ENCODE data around the gene PLEKHA5. TPM values are rescaled to one million over a fixed set of nuclear protein-coding genes. Genes with fewer than 3 reads are reported as not detected.

The PLEKHA5 gene
- total RNA-seq, 4 donors from 2014 or later: 26.9 to 78.0 (median 39.6) TPM

DNA sequence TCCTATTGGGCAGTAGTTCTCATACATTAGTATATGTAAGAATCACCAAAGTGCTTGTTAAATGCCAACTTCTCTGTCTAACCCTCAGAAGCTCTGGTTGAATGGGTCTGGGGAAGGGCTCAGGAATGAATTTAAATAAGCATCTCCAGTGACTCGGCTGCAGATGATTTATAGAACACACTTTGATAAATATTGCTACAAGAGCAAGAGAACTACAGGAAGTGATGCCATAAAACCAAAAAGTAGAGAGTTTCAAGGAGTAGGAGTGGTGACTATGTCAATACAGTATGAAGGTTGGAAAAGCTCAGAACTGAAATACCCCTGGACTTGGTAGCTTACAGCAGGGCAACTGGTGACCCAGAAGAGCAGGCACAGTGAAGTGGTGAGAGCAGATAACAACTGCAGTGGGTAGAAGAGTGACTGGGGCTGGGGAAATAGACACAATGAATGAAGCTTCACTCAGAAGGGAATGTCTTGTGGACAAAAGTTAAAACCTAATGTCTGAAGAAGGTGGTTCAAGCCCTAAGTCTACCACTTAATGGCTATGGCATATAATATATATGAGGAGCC lies 8.0 kb upstream of the PLEKHA5 start:
- H3K36me3 ChIP-seq: no peaks in the 10 kb centered on the region
- no peak overlapping the region for H3K4me3 ChIP-seq
- in situ Hi-C loops (cut with MboI; ENCODE audit: low pct_ligation_motif_present in 1 of 4, low pct_unique_long_range_greater_than_20kb in 1 of 4, low sequenced_read_pairs in 3 of 4): no loop called here
- intact Hi-C loops (cut with DNase I; ENCODE audit: low total_unique reads): no loop called here
- DNase-seq: no peak
- no peaks in the 10 kb centered on the region for H3K4me1 ChIP-seq
- H3K27ac ChIP-seq: no peak overlapping the region
- H3K9me3 ChIP-seq: no peaks in the 10 kb centered on the region
- no peaks in the 10 kb centered on the region for H3K27me3 ChIP-seq
- WGBS, 2 donors (ENCODE audit: low coverage in 1 of 2): 50 to 52% methylated on average over 1 of the region's 1 CpG
- TF ChIP-seq POLR2A (IDR thresholded peaks at IDR 0.05): no peak
- TF ChIP-seq EP300 (IDR thresholded peaks at IDR 0.05; ENCODE audit: low read depth): no peak
- TF ChIP-seq POLR2AphosphoS5 (IDR thresholded peaks at IDR 0.05): no peak
- TF ChIP-seq, protein P1, sequence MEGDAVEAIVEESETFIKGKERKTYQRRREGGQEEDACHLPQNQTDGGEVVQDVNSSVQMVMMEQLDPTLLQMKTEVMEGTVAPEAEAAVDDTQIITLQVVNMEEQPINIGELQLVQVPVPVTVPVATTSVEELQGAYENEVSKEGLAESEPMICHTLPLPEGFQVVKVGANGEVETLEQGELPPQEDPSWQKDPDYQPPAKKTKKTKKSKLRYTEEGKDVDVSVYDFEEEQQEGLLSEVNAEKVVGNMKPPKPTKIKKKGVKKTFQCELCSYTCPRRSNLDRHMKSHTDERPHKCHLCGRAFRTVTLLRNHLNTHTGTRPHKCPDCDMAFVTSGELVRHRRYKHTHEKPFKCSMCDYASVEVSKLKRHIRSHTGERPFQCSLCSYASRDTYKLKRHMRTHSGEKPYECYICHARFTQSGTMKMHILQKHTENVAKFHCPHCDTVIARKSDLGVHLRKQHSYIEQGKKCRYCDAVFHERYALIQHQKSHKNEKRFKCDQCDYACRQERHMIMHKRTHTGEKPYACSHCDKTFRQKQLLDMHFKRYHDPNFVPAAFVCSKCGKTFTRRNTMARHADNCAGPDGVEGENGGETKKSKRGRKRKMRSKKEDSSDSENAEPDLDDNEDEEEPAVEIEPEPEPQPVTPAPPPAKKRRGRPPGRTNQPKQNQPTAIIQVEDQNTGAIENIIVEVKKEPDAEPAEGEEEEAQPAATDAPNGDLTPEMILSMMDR (IDR thresholded peaks at IDR 0.05): no peak

DNA sequence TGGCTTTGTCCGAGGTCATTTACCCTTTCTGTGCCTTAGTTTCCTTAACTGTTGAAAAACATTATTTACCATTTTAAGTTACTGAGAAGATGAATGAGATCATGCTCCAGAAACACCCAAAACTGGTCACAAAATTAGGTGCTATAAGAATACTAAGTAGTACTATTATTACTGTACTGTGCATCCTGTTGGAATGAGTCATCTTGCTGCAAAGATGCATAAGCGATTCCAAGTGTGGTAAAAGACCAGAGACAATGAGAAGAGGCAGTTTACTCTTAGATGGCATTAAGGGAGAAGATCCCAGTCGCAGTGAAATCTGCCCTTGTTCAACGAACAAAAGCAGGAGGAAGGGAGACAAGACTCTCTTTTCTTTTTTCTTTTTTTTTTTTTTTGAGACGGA lies 4.2 kb upstream of the PLEKHA5 start:
- intact Hi-C loops (cut with DNase I; ENCODE audit: low total_unique reads): no loop called here
- in situ Hi-C loops (cut with MboI; ENCODE audit: low pct_ligation_motif_present in 1 of 4, low pct_unique_long_range_greater_than_20kb in 1 of 4, low sequenced_read_pairs in 3 of 4): no loop called here
- no peaks in the 10 kb centered on the region for H3K36me3 ChIP-seq
- no peak overlapping the region for H3K4me3 ChIP-seq
- H3K9me3 ChIP-seq: peaks cover 0 to 6% of the 10 kb centered on the region in 2 donors
- TF ChIP-seq POLR2A (IDR thresholded peaks at IDR 0.05) (no peak), EP300 (IDR thresholded peaks at IDR 0.05; ENCODE audit: low read depth) (no peak), POLR2AphosphoS5 (IDR thresholded peaks at IDR 0.05) (no peak)
- WGBS, 2 donors (ENCODE audit: low coverage in 1 of 2): 82 to 84% methylated on average over 3 to 5 of the region's 5 CpGs
- H3K27me3 ChIP-seq: no peaks in the 10 kb centered on the region
- no peak overlapping the region for H3K27ac ChIP-seq
- H3K4me1 ChIP-seq: peaks cover 0 to 5% (median 0%) of the 10 kb centered on the region in 4 donors
- no peak for DNase-seq

DNA sequence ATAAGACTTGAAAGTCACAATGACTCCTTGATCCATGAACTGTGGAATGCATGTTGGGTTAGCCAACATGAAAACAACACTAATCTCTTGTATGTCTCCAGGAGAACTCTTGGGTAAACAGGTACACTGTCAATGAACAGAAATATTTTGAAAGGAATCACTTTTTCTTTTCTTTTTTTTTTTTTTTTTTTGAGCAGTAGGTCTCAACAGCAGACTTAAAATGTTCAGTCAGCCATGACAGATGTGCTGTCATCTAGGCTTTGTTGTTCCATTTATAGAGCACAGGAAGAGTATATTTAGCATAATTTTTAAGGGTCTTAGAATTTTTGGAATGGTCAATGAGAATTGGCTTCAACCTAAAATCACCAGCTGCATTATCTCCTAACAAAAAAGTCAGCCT lies 2.3 kb upstream of the PLEKHA5 start:
- no peak overlapping the region for H3K27ac ChIP-seq
- no peak for DNase-seq
- peaks cover 0 to 6% of the 10 kb centered on the region in 2 donors for H3K9me3 ChIP-seq
- no peaks in the 10 kb centered on the region for H3K36me3 ChIP-seq
- intact Hi-C loops (cut with DNase I; ENCODE audit: low total_unique reads): no loop called here
- in situ Hi-C loops (cut with MboI; ENCODE audit: low pct_ligation_motif_present in 1 of 4, low pct_unique_long_range_greater_than_20kb in 1 of 4, low sequenced_read_pairs in 3 of 4): no loop called here
- peaks cover 0 to 17% (median 9%) of the 10 kb centered on the region in 4 donors for H3K4me1 ChIP-seq
- H3K27me3 ChIP-seq: no peaks in the 10 kb centered on the region
- no peak overlapping the region for H3K4me3 ChIP-seq
- TF ChIP-seq POLR2A (IDR thresholded peaks at IDR 0.05): no peak
- TF ChIP-seq POLR2AphosphoS5 (IDR thresholded peaks at IDR 0.05): no peak
- no peak for TF ChIP-seq EP300 (IDR thresholded peaks at IDR 0.05; ENCODE audit: low read depth)
- TF ChIP-seq, protein P1 (IDR thresholded peaks at IDR 0.05): no peak

DNA sequence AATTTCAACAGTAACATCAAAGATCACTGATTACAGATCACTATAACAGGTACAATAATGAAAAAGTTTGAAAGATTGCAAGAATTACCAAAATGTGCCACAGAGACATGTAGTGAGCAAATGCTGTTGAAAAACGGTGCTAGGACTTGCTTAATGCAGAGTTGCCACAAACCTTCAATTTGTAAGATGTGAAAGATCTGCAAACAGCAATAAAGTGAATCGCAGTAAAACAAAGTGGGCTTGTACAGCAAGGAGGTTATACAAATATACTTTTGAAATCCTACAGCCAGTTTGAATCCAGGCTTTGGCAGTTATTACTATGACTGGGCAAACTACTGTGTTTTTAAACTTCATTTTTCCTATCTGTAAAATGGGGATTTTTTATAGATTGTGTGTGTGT lies 1.0 kb upstream of the PLEKHA5 start:
- H3K4me1 ChIP-seq: peaks cover 0 to 26% (median 11%) of the 10 kb centered on the region in 4 donors
- no peaks in the 10 kb centered on the region for H3K27me3 ChIP-seq
- intact Hi-C loops (cut with DNase I; ENCODE audit: low total_unique reads) (no loop called here), in situ Hi-C loops (cut with MboI; ENCODE audit: low pct_ligation_motif_present in 1 of 4, low pct_unique_long_range_greater_than_20kb in 1 of 4, low sequenced_read_pairs in 3 of 4) (no loop called here)
- no peaks in the 10 kb centered on the region for H3K36me3 ChIP-seq
- 49 to 54% methylated on average over 2 of the region's 2 CpGs for WGBS, 2 donors (ENCODE audit: low coverage in 1 of 2)
- peak overlapping the region; percentile 82 to 90 (median 88) for H3K27ac ChIP-seq
- no peak overlapping the region for H3K4me3 ChIP-seq
- DNase-seq: no peak
- no peak for TF ChIP-seq POLR2A (IDR thresholded peaks at IDR 0.05)
- TF ChIP-seq, protein P1 (IDR thresholded peaks at IDR 0.05): no peak
- no peak for TF ChIP-seq EP300 (IDR thresholded peaks at IDR 0.05; ENCODE audit: low read depth)
- peaks cover 0 to 6% of the 10 kb centered on the region in 2 donors for H3K9me3 ChIP-seq

DNA sequence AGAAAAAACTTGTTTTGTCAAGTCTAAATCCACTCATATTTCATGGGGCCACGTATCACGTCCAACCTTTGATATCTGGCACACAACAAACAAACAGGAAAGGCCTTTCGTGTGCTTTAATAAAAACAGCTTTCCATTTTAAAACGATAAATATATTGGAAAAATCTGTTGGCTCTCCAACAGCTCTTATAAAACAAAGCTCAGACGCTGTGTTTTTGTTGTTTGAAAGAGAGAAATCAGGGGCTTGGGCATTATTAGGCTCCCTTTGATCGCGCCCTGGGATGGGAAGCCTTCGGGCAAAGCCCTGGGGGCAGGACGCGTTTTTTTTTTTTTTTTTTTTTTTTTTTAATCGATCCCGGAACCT lies 429 bp upstream of the PLEKHA5 start:
- Histone ChIP-seq H3K9me3 (peaks cover 0 to 6% of the 10 kb centered on the region in 2 donors), H3K27me3 (no peaks in the 10 kb centered on the region), H3K36me3 (no peaks in the 10 kb centered on the region), H3K27ac (peak overlapping the region; percentile 82 to 90 (median 88)), H3K4me3 (peak overlapping the region in 3 of 4 donors; percentile 50 to 80 (median 78)), H3K4me1 (peaks cover 0 to 31% (median 11%) of the 10 kb centered on the region in 4 donors)
- no peak for TF ChIP-seq EP300 (IDR thresholded peaks at IDR 0.05; ENCODE audit: low read depth)
- TF ChIP-seq POLR2A (IDR thresholded peaks at IDR 0.05): no peak
- TF ChIP-seq, protein P1 (IDR thresholded peaks at IDR 0.05): no peak
- TF ChIP-seq POLR2AphosphoS5 (IDR thresholded peaks at IDR 0.05): no peak
- in situ Hi-C loops (cut with MboI; ENCODE audit: low pct_ligation_motif_present in 1 of 4, low pct_unique_long_range_greater_than_20kb in 1 of 4, low sequenced_read_pairs in 3 of 4) (no loop called here), intact Hi-C loops (cut with DNase I; ENCODE audit: low total_unique reads) (no loop called here)
- DNase-seq: no peak
- 6 to 7% methylated on average over 5 to 12 of the region's 12 CpGs for WGBS, 2 donors (ENCODE audit: low coverage in 1 of 2)
